GM03348 (cell line): Measurements from ENCODE around the gene PAM16.
"Not testable (repeated sequence)": the region's sequence is repeated elsewhere in the genome, so short reads cannot be mapped to it uniquely, and the experiment has no call there.

Source experiments
- DNase-seq: peaks from one replicate; pipeline ENCODE4 v3.0.0; 2012; ENCODE audit warnings: low spot score

Gene PAM16

DNA sequence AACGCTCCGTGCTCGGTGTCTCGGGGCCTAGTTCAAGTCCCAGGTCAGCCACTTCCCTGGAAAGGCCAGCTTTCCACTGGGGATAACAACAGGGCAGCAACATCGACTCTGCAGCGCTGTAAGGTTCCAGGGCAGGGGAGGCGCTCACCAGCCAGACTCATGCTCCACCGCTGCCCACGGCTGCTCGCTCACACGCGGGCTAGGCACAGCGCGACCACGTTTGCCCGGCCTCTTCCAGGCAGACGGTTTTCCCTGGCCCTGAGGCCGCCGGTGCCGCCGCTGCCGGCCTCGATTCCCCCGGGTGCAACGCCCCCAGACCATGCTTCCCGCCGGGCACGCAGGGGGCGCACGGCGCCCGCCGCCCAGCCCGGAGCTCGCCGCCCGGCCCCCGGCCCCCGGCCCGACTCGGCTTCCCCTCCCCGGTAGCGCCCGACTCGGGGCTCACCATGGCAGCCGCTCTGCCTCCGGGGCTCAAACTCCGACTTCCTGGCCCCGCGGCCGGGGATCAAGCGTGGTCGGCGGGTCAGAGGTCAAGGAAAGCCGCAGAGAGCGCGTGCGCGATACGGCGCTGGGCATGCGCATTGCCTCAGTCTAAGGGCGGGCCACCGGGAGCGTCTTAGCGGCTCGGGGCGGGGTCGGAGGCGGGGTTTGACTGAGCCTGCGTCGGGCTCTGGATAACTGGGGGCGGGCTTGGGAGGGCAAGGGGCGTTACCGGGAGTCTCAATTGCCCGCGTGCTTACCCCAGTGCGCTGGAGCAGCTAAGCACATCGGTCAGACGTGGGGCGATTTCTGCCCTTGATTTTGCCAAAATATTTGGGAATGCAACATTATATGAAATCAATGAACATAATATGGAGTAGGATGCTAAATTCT is at the start of gene PAM16:
TSS of gene PAM16 (minus strand) at position 535 of the 873 bp plus-strand sequence. CDS start at position 448, 87 bp downstream.
- peak; percentile 98 for DNase-seq

DNA sequence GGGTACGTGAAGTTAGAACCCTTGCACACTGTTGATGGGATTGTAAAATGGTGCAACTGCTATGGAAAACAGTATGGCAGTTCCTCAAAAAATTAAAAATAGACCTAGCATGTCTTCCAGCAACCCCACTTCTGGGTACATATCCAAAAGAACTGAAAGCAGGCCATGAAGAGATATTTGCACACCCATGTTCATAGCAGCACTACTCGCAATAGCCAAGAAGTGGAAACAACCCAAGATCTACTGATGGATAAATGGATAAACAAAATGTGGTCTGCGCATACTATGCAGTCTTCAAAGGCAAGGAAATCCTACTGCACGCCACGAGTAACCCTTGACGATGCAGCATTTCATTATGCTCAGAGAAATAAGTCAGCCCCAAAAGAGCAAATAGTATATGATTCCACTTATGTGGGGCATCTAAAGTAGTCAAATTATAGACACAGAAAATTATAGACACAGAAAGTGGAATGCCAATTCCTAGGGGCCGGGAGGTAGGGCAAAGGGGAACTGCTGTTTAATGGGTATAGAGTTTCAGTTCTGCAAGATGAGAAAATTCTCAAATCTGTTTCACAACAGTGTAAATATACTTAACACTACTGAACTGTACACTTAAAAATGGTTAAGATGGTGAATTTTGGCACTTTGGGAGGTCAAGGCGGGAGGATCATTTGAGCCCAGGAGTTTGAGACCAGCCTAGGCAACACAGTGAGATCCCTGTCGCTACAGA is 48.0 kb upstream of the PAM16 start:
- DNase-seq = no peak

DNA sequence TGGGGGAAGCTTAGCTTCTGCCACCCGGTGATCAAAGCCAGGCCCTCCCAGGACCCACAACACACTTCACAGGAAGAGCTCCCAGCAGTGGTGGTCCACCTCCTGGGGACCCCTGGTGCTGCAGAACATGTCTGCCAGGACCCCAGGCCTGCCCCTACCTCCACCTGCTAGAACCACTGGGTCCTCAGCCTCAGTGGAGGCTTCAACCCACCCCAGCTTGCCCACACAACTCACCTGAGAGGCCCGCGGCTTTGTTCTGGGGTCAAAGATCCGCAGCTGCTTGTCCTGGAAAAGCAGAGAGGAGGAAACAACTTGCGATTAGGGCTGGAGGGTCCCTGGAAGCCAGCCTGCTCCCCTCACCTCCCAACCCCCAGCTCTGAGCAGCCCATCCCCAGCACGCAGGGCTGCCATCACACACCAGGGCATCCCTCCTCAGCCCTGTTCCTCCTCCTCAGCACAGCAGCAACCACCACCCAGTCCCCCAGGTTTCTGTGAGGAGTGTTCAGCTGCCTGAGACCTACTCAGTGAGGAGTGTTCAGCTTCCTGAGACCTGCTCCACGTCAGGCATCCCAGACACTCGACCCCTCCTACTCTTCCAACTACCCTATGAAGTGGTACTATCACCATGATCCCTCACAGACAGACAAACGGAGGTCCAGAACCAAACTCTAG is 44.1 kb upstream of the PAM16 start:
- DNase-seq = no peak

DNA sequence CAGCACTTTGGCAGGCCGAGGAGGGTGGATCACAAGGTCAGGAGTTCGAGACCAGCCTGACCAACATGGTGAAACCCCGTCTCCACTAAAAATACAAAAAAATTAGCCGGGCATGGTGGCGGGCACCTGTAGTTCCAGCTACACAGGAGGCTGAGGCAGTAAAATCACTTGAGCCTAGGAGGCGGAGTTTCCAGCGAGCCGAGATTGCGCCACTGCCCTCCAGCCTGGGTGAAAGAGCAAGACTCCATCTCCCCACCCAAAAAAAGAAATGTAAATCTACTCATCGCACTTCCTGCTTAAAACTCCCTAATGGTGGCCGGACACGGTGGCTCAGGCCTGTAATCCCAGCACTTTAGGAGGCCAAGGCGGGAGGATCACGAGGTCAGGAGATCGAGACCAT is 42.7 kb upstream of the PAM16 start:
- DNase-seq = not testable (repeated sequence)

DNA sequence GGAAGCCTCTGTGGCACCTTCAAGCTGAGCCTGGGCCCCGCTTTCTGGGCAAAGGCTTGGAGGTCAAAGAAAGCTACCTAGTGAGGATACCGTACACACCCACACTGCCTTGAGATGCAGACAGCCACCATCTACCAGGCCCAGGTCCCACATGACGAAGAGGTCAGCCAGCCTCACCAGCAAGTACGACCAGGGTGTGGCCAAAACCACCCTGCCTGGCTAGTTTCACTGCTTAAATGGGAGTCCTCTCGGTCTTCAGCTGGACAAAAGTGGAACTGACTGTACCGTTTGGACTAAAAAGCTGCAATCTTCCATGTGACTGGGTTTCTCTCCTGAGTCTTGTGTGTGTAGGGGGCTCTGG is 42.1 kb upstream of the PAM16 start:
- DNase-seq = peak; percentile 72

DNA sequence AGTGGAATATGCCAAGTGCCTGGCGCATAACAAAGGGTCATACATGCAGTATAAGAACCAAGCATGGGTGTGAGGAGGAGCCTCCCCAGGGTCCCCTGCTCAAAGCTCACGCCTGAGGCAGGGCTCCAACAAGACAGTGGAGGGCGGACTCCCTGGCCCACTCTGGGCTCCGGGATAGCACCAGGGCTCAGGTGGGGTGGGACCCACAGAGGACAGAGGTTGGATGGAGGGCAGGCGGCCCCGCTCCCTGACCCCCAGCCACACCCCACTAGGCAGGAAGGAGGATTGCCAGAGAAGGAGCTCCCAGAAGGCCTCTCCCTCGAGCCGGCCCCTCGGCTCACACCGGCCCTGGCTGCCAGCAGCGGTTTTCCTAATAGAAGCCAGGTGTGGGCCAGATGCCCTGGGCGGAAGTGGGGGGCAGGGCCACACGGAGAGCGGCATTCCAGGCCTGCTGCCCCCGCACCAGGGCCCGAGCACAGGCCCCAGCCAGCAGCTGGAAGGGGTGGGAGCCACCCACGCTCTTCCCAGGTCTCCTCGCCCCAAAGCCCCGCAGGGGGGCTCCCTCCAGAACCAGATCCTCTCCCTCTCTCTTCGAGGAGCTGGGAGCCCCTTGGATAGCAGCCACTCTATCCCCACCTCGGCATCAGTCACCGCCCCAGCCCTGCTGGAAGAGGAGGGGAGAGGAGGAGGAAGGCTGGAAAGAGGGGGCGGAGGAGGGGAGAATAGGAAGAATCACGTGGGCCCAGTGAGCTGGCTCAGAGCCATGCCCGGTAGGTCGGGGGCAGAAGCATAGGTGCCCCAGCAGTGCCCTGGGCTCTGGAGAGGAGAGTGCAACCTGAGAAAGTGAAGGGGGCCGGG is 41.5 kb upstream of the PAM16 start:
- DNase-seq = peak; percentile 94

DNA sequence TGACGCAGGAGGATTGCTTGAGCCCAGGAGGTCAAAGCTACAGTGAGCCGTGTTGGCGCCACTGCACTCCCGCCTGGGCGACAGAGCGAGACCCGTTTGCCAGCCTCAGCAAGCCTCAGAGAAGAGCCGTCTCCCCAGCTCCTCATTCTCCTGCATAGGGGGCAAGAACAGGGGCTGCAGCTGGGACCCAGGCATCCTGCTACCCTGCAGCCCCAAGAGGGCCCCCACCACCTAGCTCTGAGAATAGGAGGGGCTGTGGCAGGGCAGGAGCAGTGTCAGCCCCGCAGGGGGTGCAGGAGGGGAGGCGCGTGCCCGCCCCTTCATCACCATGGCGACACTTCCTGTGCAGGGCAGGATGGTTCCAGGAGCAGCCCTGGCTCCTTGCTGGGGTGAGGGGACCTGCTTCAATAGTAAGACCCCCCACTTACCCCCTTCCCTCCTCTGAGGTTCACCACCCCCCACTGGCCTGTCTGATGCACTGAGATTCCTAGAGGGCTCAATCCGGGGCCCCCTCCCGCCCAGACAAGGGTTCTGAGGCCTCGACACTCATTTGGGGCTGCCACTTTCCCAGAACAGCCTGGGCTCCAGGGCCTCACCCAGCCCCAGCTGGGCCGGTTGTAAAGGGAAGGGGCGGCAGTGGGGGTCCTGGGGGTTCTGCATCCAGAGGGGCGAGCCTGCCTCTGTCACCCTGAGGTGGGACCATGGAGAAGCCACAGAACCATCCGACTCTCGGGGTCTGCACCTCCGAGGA is 40.7 kb upstream of the PAM16 start:
- DNase-seq = peak; percentile 22

DNA sequence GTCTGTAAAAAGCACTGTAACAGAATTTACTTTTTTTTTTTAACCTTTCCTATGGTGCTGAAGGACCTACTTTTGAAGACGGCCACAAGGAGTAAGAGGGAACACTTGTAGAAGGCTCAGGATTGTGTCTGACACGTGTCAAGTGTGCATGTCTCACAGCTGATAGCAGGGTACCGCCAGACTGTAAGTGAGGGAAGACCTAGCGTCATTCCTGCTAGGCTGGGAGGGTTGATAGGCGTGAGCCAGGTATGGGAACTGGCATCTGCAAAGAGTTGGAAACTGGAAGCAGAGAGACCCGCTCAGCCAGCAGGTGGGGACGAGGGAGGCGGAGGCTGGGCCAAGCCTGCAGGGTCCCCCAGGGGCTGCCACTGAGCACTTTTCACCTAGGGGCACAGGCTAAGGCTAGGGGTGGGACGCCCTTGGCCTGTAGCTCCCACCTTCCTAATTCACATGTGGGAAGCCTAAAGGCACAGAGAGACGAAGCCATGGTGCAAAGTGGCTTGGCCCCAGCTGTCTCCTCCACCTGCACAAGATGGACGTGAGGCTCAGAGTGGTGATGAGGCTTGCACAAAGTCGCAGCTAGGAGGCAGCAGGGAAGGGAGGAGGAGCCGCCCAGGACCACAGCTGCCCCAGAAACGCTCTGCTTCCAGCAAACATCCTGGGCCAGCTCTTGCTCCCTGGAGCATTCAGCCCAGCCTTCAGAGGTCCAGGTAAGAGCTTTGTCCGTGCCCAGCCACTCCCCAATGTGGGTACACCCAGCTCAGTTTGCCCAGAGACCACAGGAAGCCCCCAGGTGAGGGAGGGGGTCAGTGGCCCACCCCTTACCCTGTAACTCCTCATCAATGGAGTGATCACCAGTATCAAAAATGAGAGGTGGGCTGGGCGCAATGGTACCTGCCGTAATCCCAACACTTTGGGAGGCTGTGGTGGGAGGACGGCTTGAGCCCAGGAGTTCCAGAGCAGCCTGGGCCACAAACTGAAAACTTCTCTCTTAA is 39.4 kb upstream of the PAM16 start:
- no peak for DNase-seq

DNA sequence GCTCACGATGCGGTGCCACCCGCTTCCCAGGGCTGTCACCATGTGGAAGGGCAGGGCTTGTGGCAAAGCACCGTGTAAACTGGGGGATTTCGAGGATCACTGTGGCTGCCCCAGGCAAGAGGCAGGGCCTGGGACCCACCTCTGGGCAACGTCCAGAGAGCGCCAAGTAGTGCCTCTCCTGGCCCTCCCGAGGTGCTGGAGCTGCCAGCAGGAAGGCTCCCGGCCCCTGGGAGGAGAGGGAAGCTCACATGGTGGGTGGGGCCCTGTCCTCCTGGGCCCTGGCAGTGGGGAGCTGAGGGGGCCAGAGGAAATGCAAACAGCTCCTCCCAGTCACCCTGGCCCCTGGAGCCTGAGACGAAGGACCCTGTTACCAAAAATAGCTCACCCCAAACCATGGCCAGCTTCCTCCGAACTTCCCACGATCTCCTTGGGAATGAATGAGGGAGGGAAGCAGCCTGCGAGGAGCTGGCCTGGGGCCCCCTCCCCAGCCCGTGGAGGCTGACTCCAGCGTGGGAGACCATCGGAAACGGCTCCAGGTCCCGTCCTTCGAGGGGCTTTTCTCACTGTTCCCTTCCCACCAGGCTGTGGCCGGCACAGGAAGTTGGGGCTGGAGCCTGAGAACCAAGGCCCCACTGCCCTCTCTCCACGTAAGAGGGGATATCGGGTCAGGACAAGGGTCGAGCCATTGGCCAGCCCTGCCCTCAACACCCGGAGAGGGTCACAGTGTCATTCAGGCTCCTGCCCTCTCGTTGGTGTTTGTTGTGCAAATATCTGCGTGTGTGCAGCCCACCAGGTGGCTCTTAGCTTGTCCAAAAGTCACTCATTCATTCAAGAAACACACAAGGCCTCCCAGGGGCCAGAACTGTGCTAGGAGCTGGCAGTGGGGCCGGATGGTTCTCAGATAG is 38.2 kb upstream of the PAM16 start:
- no peak for DNase-seq

DNA sequence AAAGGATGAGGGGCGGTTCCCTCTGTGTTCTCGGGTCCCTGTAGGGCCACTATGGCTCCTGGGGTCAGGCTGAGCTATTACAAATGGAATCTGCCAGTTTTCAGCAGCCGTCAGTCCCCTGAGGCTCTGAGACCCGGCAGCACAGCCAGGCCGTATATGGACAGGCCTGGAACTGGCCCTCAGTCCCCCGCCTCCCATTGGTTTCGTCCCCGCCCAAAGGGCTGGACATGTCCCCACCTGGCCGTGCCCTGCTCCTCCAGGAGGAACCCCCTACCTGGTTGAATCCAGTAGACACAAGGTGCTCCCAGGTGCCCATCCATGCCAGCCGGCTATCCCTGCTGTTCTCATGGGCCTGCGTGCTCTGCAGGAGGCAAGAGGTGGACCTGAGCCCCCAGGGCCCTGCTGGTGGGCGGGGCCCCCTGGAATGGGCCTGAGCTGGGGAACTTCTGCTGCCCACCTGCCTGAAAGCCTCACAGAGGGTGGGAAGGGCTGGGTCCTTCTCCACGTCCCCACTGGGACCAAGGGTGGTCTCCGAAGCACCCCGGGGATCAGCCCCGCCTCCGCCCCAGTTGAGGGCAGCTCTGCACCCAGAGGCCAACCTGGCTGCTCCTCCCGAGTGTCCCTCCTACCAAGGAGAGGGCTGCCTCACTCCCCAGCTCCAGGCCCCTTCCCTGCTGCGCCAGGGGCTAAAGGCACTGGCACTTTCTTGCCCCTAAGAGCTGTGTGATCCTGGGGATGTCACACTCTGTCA is 37.3 kb upstream of the PAM16 start:
- no peak for DNase-seq

DNA sequence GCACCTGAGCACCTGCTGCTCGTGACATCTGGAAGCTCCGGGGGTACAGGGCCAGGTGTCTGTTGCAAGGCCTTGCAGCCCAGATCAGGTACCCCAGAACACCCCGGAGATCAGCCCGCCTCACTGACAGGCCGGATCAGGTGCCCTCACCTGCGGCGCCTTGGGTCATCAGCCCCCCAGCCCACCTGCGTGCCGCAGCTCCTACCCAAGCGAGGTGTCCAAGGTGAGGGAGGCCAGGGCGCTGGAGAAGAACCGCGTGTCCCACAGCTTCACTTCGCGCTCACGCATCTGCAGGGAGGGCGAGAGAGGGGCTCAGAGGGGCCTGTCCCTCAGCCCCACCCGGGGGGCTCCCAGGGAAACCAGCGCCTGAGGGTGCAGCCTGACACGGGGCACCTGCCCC is 36.7 kb upstream of the PAM16 start:
- no peak for DNase-seq

DNA sequence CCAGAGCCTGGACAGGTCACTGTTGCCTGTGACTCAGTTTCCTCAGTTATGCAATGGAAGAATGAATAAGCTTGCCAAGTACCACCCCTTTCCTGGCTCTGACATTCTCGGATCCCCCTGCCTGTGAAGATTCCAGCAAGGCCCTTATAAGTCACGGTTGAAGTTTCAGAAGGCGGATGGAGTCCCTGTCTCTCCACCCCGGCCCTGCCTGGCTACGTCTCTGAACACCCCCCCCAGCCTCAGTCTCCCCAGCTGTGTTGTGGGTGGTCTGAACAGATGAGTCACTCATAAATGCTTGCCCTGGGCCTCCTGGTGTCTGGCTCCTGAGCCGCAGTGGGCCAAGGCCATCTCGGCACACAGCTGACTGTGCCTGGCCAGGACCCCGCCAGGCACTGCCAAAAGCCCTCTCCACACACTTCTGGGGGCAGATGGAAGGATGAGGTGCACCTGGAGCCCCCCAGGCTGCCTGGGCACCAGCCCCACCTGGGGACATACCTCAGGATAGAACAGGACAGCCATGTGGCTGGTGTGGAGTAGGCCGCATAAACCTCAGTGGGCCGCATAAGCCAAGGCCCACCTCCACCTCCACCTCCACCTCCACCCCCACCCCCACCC is 35.9 kb upstream of the PAM16 start:
- DNase-seq = peak; percentile 63

DNA sequence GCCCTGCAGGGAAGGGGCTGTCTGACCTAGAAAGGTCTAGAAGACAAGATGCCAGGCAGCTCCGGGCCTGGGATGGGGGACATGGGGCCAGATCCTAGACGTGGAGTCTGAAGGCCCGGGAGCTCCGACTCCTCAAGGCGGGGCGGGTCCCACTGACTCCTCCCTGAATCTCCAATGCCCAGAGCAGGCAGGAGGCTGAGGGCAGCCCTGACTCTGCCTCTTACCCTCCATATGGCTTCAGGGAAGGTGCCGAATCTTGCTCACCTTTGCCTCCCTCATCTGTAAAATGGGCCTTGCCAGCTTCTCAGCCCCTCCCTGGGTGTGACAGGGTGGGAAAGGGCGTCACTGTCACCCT is 35.3 kb upstream of the PAM16 start:
- DNase-seq = peak; percentile 77

DNA sequence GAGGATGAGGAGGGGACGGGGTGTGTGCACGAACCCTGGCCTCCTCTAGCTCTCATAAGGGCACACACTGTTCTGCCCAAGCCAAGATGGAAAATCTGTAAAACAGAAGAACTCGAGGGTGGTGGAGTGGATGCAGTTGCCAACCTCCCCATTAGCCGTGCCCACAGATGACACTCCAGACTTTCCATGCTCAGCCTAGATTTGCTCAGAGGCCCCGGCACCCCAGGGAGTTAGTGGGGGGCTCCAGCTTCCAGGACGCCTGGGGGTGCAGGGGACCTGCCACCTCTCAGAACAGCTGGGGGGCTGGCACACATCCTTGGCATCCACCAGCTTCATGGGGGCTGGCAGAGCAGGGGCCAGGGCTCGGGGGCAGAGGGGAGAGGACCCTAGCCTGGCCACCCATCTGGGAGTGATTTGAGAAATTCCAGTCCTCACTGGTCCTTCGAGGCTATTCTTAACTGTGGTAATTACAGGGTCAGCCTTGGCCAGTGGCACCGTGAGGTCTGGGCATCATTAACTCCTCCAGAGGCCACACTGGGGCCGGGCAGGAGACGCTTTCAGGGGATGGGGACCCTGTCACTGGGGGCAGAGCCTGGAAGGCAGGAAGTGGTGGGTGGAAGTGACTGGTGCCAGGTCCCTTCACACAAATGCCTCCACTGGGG is 34.8 kb upstream of the PAM16 start:
- DNase-seq = peak; percentile 51

DNA sequence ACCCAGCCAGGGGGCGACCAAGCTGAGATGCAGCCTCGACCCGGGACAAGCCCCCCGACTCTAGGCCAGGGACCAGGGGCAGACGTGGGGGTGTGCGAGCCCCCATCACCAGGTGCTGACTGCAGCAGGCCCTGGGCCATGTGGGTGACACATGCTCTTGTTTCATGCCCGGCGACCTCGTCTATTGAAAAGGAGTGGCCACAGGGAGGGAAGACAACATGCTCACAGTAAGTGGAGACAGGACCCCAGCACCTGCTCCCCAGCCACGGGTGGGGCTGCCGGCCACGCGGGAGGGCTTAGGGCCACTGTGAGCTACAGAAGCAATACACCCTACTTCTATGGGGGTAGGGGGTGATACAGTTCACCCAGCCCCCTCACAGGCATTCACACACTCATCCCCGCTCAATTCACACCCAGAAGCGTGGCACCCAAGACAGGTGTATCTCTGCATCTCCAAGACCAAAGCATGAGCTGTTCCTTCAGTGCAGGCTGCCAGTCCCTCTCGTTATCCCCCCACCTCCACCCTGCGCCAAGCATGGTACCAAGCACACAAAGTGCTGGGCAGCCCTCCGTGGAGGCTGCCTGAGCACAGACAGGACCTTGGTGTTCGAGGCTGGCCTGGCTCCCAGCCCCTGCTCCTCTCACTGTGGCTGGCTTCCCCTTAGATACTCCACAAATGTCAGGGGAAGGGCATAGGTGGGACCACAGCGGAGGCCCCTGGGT is 34.1 kb upstream of the PAM16 start:
- DNase-seq = no peak

DNA sequence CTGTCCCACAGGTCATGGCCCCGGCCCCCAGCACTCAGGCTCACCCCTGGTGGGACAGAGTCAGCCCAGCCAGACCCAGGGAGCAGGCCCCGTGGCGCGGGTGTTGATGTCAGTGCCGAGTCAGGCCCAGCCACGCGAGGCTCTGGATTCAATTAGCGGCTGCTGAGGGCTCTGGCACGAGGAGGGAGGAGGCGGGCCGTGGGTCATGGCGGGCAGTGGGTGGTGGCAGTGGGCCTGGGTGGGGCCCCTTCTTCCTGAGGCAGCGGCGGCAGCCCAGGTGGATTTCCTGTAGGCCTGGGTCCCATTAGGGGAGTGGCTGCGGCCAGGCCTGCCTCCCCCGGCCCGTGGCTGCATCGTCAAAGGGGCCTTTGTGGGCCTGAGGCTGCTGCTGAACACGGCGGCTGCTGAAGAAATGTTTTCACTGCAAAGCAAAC is 33.4 kb upstream of the PAM16 start:
- DNase-seq = peak; percentile 83
